ENCODE results near the gene KCNQ5. TPM values are rescaled to one million over a fixed set of nuclear protein-coding genes. Genes with fewer than 3 reads are reported as not detected.
"Not testable (repeated sequence)": the region's sequence is repeated elsewhere in the genome, so short reads cannot be mapped to it uniquely, and the experiment has no call there.

Gene KCNQ5
- total and polyA plus RNA-seq, 2 donors, result 1.8 to 3.0 TPM

- DNase-seq (ENCODE audit: extremely low spot score), result no peak
- no peak overlapping the region for H3K4me3 ChIP-seq (ENCODE audit: low read depth, low read length)
- no peaks in the 10 kb centered on the region for H3K4me1 ChIP-seq (ENCODE audit: insufficient read depth)
- no peaks in the 10 kb centered on the region for H3K36me3 ChIP-seq (ENCODE audit: insufficient read depth)
- H3K27ac ChIP-seq (ENCODE audit: low read depth), result no peak overlapping the region
These were observed 264.3 kb downstream of the KCNQ5 start for GRCh38 chr6:72886170-72886569.

- H3K4me3 ChIP-seq (ENCODE audit: low read depth, low read length), result no peak overlapping the region
- H3K27ac ChIP-seq (ENCODE audit: low read depth), result no peak overlapping the region
- no peaks in the 10 kb centered on the region for H3K36me3 ChIP-seq (ENCODE audit: insufficient read depth)
- no peak for DNase-seq (ENCODE audit: extremely low spot score)
- WGBS, result 77% methylated on average over 1 of the region's 1 CpG
- no peaks in the 10 kb centered on the region for H3K4me1 ChIP-seq (ENCODE audit: insufficient read depth)
These were observed 268.4 kb downstream of the KCNQ5 start for GRCh38 chr6:72890233-72890632.

GRCh38 chr6:72890671-72891070 is 268.8 kb downstream of the KCNQ5 start:
- Histone ChIP-seq H3K27ac (ENCODE audit: low read depth) (no peak overlapping the region), H3K36me3 (ENCODE audit: insufficient read depth) (no peaks in the 10 kb centered on the region), H3K4me1 (ENCODE audit: insufficient read depth) (no peaks in the 10 kb centered on the region), H3K4me3 (ENCODE audit: low read depth, low read length) (no peak overlapping the region)
- no peak for DNase-seq (ENCODE audit: extremely low spot score)

- no peak for DNase-seq (ENCODE audit: extremely low spot score)
- WGBS, result 95% methylated on average over 1 of the region's 1 CpG
- H3K4me1 ChIP-seq (ENCODE audit: insufficient read depth), result no peaks in the 10 kb centered on the region
- H3K4me3 ChIP-seq (ENCODE audit: low read depth, low read length), result no peak overlapping the region
- no peaks in the 10 kb centered on the region for H3K36me3 ChIP-seq (ENCODE audit: insufficient read depth)
- H3K27ac ChIP-seq (ENCODE audit: low read depth), result no peak overlapping the region
These were observed 271.0 kb downstream of the KCNQ5 start for GRCh38 chr6:72892901-72893300.

GRCh38 chr6:72894091-72894490 is 272.2 kb downstream of the KCNQ5 start:
- Histone ChIP-seq H3K36me3 (ENCODE audit: insufficient read depth) (no peaks in the 10 kb centered on the region), H3K4me3 (ENCODE audit: low read depth, low read length) (no peak overlapping the region), H3K4me1 (ENCODE audit: insufficient read depth) (no peaks in the 10 kb centered on the region), H3K27ac (ENCODE audit: low read depth) (no peak overlapping the region)
- no peak for DNase-seq (ENCODE audit: extremely low spot score)
- 64% methylated on average over 2 of the region's 2 CpGs for WGBS

GRCh38 chr6:72898313-72898712 is 276.4 kb downstream of the KCNQ5 start:
- not testable (repeated sequence) for H3K4me1 ChIP-seq (ENCODE audit: insufficient read depth); DNase-seq (ENCODE audit: extremely low spot score); H3K4me3 ChIP-seq (ENCODE audit: low read depth, low read length); H3K36me3 ChIP-seq (ENCODE audit: insufficient read depth); H3K27ac ChIP-seq (ENCODE audit: low read depth)
- WGBS, result 90% methylated on average over 3 of the region's 3 CpGs

- 92% methylated on average over 6 of the region's 6 CpGs for WGBS
- no peak for DNase-seq (ENCODE audit: extremely low spot score)
- Histone ChIP-seq H3K36me3 (ENCODE audit: insufficient read depth) (no peaks in the 10 kb centered on the region), H3K4me1 (ENCODE audit: insufficient read depth) (no peaks in the 10 kb centered on the region), H3K27ac (ENCODE audit: low read depth) (no peak overlapping the region), H3K4me3 (ENCODE audit: low read depth, low read length) (no peak overlapping the region)
These were observed 284.0 kb downstream of the KCNQ5 start for GRCh38 chr6:72905705-72906478.

GRCh38 chr6:72911463-72912155 is 289.7 kb downstream of the KCNQ5 start:
- H3K27ac ChIP-seq (ENCODE audit: low read depth), result no peak overlapping the region
- WGBS, result 71% methylated on average over 2 of the region's 2 CpGs
- no peaks in the 10 kb centered on the region for H3K4me1 ChIP-seq (ENCODE audit: insufficient read depth)
- no peak for DNase-seq (ENCODE audit: extremely low spot score)
- H3K36me3 ChIP-seq (ENCODE audit: insufficient read depth), result no peaks in the 10 kb centered on the region
- H3K4me3 ChIP-seq (ENCODE audit: low read depth, low read length), result no peak overlapping the region

GRCh38 chr6:72913797-72914196 is 291.9 kb downstream of the KCNQ5 start:
- Histone ChIP-seq H3K27ac (ENCODE audit: low read depth) (no peak overlapping the region), H3K4me3 (ENCODE audit: low read depth, low read length) (no peak overlapping the region), H3K36me3 (ENCODE audit: insufficient read depth) (no peaks in the 10 kb centered on the region), H3K4me1 (ENCODE audit: insufficient read depth) (no peaks in the 10 kb centered on the region)
- no peak for DNase-seq (ENCODE audit: extremely low spot score)
- WGBS, result 93% methylated on average over 1 of the region's 1 CpG

GRCh38 chr6:72916298-72916697 is 294.4 kb downstream of the KCNQ5 start:
- no peaks in the 10 kb centered on the region for H3K4me1 ChIP-seq (ENCODE audit: insufficient read depth)
- 49% methylated on average over 6 of the region's 6 CpGs for WGBS
- DNase-seq (ENCODE audit: extremely low spot score), result no peak
- no peak overlapping the region for H3K4me3 ChIP-seq (ENCODE audit: low read depth, low read length)
- H3K36me3 ChIP-seq (ENCODE audit: insufficient read depth), result no peaks in the 10 kb centered on the region
- no peak overlapping the region for H3K27ac ChIP-seq (ENCODE audit: low read depth)

- Histone ChIP-seq H3K4me1 (ENCODE audit: insufficient read depth) (no peaks in the 10 kb centered on the region), H3K27ac (ENCODE audit: low read depth) (no peak overlapping the region), H3K4me3 (ENCODE audit: low read depth, low read length) (no peak overlapping the region), H3K36me3 (ENCODE audit: insufficient read depth) (no peaks in the 10 kb centered on the region)
- 66% methylated on average over 1 of the region's 1 CpG for WGBS
- DNase-seq (ENCODE audit: extremely low spot score), result no peak
These were observed 295.0 kb downstream of the KCNQ5 start for GRCh38 chr6:72916906-72917305.

GRCh38 chr6:72922401-72922800 is 300.5 kb downstream of the KCNQ5 start:
- H3K4me1 ChIP-seq (ENCODE audit: insufficient read depth), result no peaks in the 10 kb centered on the region
- H3K4me3 ChIP-seq (ENCODE audit: low read depth, low read length), result no peak overlapping the region
- no peak for DNase-seq (ENCODE audit: extremely low spot score)
- H3K36me3 ChIP-seq (ENCODE audit: insufficient read depth), result no peaks in the 10 kb centered on the region
- 95% methylated on average over 1 of the region's 1 CpG for WGBS
- H3K27ac ChIP-seq (ENCODE audit: low read depth), result no peak overlapping the region

GRCh38 chr6:72925136-72925535 is 303.3 kb downstream of the KCNQ5 start:
- Histone ChIP-seq H3K36me3 (ENCODE audit: insufficient read depth) (no peaks in the 10 kb centered on the region), H3K4me1 (ENCODE audit: insufficient read depth) (no peaks in the 10 kb centered on the region), H3K4me3 (ENCODE audit: low read depth, low read length) (no peak overlapping the region), H3K27ac (ENCODE audit: low read depth) (no peak overlapping the region)
- DNase-seq (ENCODE audit: extremely low spot score), result no peak

GRCh38 chr6:72930556-72931132 is 308.8 kb downstream of the KCNQ5 start:
- H3K27ac ChIP-seq (ENCODE audit: low read depth), result no peak overlapping the region
- 88% methylated on average over 5 of the region's 5 CpGs for WGBS

More at GRCh38 chr6:72930556-72931132, 308.8 kb downstream of the KCNQ5 start:
- DNase-seq (ENCODE audit: extremely low spot score), result no peak
- Histone ChIP-seq H3K4me3 (ENCODE audit: low read depth, low read length) (no peak overlapping the region), H3K36me3 (ENCODE audit: insufficient read depth) (no peaks in the 10 kb centered on the region), H3K4me1 (ENCODE audit: insufficient read depth) (no peaks in the 10 kb centered on the region)

Data from urinary bladder (tissue), 4 donors.